ENCODE measurements around the gene ADCY6. TPM values are rescaled to one million over a fixed set of nuclear protein-coding genes. Genes with fewer than 3 reads are reported as not detected.

ADCY6 gene
- total RNA-seq, 1 donor from 2014 or later = 54.4 TPM

- Mint-ChIP-seq H3K27ac (no peak overlapping the region), H3K4me1 (ENCODE audit: unreplicated experiment) (peaks cover 22% of the 10 kb centered on the region), H3K27me3 (no peaks in the 10 kb centered on the region), H3K9me3 (no peaks in the 10 kb centered on the region), H3K36me3 (no peaks in the 10 kb centered on the region), H3K4me3 (no peak overlapping the region)
- TF ChIP-seq, protein P1, sequence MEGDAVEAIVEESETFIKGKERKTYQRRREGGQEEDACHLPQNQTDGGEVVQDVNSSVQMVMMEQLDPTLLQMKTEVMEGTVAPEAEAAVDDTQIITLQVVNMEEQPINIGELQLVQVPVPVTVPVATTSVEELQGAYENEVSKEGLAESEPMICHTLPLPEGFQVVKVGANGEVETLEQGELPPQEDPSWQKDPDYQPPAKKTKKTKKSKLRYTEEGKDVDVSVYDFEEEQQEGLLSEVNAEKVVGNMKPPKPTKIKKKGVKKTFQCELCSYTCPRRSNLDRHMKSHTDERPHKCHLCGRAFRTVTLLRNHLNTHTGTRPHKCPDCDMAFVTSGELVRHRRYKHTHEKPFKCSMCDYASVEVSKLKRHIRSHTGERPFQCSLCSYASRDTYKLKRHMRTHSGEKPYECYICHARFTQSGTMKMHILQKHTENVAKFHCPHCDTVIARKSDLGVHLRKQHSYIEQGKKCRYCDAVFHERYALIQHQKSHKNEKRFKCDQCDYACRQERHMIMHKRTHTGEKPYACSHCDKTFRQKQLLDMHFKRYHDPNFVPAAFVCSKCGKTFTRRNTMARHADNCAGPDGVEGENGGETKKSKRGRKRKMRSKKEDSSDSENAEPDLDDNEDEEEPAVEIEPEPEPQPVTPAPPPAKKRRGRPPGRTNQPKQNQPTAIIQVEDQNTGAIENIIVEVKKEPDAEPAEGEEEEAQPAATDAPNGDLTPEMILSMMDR (conservative IDR thresholded peaks at IDR 0.05) = no peak
- DNase-seq (ENCODE audit: extremely low spot score, unreplicated experiment) = no peak
Measured at GRCh38 chr12:48807981-48808380, 19.1 kb upstream of the ADCY6 start.

- H3K4me3 Mint-ChIP-seq = no peak overlapping the region
- no peak overlapping the region for H3K27ac Mint-ChIP-seq
- no peaks in the 10 kb centered on the region for H3K9me3 Mint-ChIP-seq
- no peaks in the 10 kb centered on the region for H3K27me3 Mint-ChIP-seq
- no peaks in the 10 kb centered on the region for H3K4me1 Mint-ChIP-seq (ENCODE audit: unreplicated experiment)
- DNase-seq (ENCODE audit: extremely low spot score, unreplicated experiment) = no peak
- H3K36me3 Mint-ChIP-seq = no peaks in the 10 kb centered on the region
- TF ChIP-seq, protein P1 (conservative IDR thresholded peaks at IDR 0.05) = no peak
Measured at GRCh38 chr12:48803675-48804074, 14.8 kb upstream of the ADCY6 start.

- H3K4me3 Mint-ChIP-seq = no peak overlapping the region
- H3K9me3 Mint-ChIP-seq = no peaks in the 10 kb centered on the region
- no peak overlapping the region for H3K27ac Mint-ChIP-seq
- peaks cover 2% of the 10 kb centered on the region for H3K4me1 Mint-ChIP-seq (ENCODE audit: unreplicated experiment)
- no peaks in the 10 kb centered on the region for H3K27me3 Mint-ChIP-seq
- H3K36me3 Mint-ChIP-seq = no peaks in the 10 kb centered on the region
- DNase-seq (ENCODE audit: extremely low spot score, unreplicated experiment) = no peak
- TF ChIP-seq, protein P1 (conservative IDR thresholded peaks at IDR 0.05) = no peak
Measured at GRCh38 chr12:48800971-48801370, 12.1 kb upstream of the ADCY6 start.

DNA sequence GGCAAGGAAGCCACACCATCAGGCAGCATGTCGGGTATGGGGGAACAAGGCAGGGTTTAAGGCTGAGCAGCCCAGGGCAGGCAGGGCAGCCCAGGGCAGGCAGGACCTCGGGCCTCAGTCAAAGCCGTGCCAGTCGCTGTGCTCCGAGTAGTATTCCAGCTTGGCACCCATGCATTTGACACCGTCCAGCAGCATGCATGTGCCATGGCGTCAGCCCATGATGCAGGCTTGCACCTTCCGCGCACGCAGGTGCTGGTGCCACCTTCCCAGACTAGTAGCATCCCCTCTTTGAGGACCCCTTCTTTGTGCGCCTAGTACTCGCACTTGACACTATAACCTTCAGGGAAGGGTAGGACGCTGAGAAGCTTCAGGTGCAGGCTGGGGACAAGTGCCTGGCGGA, 11.6 kb upstream of the ADCY6 start:
- Mint-ChIP-seq H3K27ac (no peak overlapping the region), H3K36me3 (no peaks in the 10 kb centered on the region), H3K4me1 (ENCODE audit: unreplicated experiment) (peaks cover 6% of the 10 kb centered on the region), H3K9me3 (no peaks in the 10 kb centered on the region), H3K4me3 (no peak overlapping the region), H3K27me3 (no peaks in the 10 kb centered on the region)
- TF ChIP-seq, protein P1 (conservative IDR thresholded peaks at IDR 0.05) = no peak
- no peak for DNase-seq (ENCODE audit: extremely low spot score, unreplicated experiment)

GRCh38 chr12:48796976-48797375, 8.1 kb upstream of the ADCY6 start:
- Mint-ChIP-seq H3K27ac (no peak overlapping the region), H3K4me1 (ENCODE audit: unreplicated experiment) (peaks cover 11% of the 10 kb centered on the region), H3K27me3 (no peaks in the 10 kb centered on the region), H3K36me3 (no peaks in the 10 kb centered on the region), H3K9me3 (no peaks in the 10 kb centered on the region), H3K4me3 (no peak overlapping the region)
- TF ChIP-seq, protein P1 (conservative IDR thresholded peaks at IDR 0.05) = no peak
- DNase-seq (ENCODE audit: extremely low spot score, unreplicated experiment) = no peak

Measured in type B pancreatic cell (in vitro differentiated cells).